ENCODE measurements around the gene RNU5B-1. TPM values are rescaled to one million over a fixed set of nuclear protein-coding genes. Genes with fewer than 3 reads are reported as not detected.

The RNU5B-1 gene
- total RNA-seq, 1 donor from 2014 or later, result 40.3 TPM

DNA sequence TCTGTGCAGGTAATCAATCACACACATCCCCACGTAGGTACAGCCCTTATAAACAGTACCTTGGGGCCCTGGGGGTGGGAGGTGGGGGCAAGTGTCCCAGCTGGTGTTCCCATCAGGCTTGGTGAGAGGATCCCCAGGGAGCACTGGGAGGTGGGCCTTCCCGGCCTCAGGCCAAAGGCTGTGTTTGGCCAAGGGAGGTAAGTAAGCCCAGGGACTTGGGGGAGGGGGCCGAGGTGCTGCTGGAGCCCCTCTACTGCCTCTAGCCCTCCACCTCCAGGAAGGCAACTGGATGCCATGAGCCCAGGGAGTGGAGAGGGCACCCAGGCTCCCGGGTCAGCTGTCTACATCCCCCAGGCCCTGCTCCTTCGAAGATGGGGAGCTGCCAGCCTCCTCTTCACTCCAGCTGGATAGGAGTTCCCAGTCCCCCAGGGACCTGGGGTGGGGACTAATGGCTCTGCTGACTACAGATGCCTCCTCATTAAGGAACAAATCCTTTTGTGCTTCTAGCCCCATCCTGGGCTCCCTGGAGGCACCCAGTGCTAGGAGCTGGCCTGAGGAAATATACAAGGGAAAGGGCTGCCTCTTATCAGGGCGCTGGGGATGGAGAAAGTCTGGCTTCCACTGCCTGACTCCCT is 33.1 kb downstream of the RNU5B-1 start:
- no peaks in the 10 kb centered on the region for H3K36me3 ChIP-seq
- no peaks in the 10 kb centered on the region for H3K9me3 ChIP-seq (replicated peaks)
- intact Hi-C loops (cut with micrococcal nuclease), result no loop called here
- no peak overlapping the region for H3K27ac ChIP-seq (replicated peaks)
- no peaks in the 10 kb centered on the region for H3K4me1 ChIP-seq
- DNase-seq, result no peak
- no peak overlapping the region for H3K4me3 ChIP-seq
- TF ChIP-seq, protein P1, sequence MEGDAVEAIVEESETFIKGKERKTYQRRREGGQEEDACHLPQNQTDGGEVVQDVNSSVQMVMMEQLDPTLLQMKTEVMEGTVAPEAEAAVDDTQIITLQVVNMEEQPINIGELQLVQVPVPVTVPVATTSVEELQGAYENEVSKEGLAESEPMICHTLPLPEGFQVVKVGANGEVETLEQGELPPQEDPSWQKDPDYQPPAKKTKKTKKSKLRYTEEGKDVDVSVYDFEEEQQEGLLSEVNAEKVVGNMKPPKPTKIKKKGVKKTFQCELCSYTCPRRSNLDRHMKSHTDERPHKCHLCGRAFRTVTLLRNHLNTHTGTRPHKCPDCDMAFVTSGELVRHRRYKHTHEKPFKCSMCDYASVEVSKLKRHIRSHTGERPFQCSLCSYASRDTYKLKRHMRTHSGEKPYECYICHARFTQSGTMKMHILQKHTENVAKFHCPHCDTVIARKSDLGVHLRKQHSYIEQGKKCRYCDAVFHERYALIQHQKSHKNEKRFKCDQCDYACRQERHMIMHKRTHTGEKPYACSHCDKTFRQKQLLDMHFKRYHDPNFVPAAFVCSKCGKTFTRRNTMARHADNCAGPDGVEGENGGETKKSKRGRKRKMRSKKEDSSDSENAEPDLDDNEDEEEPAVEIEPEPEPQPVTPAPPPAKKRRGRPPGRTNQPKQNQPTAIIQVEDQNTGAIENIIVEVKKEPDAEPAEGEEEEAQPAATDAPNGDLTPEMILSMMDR (IDR thresholded peaks at IDR 0.05; ENCODE audit: borderline replicate concordance), result no peak
- peaks cover 43% of the 10 kb centered on the region for H3K27me3 ChIP-seq (ENCODE audit: low read depth)

DNA sequence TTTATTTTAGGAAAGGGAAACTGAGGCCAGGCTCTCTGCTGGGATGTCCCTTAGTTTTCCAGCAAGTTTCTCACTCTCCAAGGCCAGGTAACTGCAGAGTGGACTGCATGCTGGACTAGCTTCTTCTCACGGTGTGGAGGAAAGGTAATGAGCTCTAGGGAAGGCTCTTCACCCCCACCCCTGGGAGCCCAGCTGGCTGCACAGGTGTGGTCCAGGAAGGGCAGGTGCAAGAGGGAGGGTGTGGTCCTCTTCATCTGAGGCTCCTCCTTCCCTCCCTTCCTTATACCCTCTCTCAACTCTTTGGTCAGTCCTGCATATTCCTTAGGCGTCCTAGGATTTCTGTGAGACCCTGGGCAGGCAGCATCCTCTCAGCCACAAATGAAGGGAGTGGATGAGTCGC is 33.9 kb downstream of the RNU5B-1 start:
- Histone ChIP-seq H3K9me3 (replicated peaks) (no peaks in the 10 kb centered on the region), H3K4me1 (no peaks in the 10 kb centered on the region), H3K36me3 (no peaks in the 10 kb centered on the region), H3K4me3 (no peak overlapping the region), H3K27ac (replicated peaks) (no peak overlapping the region), H3K27me3 (ENCODE audit: low read depth) (peaks cover 43% of the 10 kb centered on the region)
- no peak for DNase-seq
- TF ChIP-seq, protein P1 (IDR thresholded peaks at IDR 0.05; ENCODE audit: borderline replicate concordance), result no peak
- intact Hi-C loops (cut with micrococcal nuclease), result no loop called here

DNA sequence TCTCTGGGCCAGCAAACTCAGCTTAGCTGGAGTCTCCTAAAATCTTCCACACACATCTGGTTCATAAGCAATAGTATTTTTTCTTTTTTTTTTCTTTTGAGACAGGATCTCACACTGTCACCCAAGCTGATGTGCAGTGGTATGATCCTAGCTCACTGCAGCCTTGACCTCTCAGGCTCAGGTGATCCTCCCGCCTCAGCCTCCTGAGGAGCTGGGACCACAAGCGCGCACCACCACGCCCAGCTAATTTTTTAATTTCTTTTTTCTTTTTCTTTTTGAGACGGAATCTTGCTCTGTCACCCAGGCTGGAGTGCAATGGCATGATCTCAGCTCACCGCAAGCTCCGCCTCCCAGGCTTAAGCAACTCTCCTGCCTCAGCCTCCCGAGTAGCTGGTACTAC is 34.3 kb downstream of the RNU5B-1 start:
- TF ChIP-seq, protein P1 (IDR thresholded peaks at IDR 0.05; ENCODE audit: borderline replicate concordance), result no peak
- Histone ChIP-seq H3K4me1 (no peaks in the 10 kb centered on the region), H3K27ac (replicated peaks) (no peak overlapping the region), H3K4me3 (no peak overlapping the region), H3K36me3 (no peaks in the 10 kb centered on the region), H3K9me3 (replicated peaks) (no peaks in the 10 kb centered on the region), H3K27me3 (ENCODE audit: low read depth) (peaks cover 43% of the 10 kb centered on the region)
- intact Hi-C loops (cut with micrococcal nuclease), result no loop called here
- DNase-seq, result no peak

DNA sequence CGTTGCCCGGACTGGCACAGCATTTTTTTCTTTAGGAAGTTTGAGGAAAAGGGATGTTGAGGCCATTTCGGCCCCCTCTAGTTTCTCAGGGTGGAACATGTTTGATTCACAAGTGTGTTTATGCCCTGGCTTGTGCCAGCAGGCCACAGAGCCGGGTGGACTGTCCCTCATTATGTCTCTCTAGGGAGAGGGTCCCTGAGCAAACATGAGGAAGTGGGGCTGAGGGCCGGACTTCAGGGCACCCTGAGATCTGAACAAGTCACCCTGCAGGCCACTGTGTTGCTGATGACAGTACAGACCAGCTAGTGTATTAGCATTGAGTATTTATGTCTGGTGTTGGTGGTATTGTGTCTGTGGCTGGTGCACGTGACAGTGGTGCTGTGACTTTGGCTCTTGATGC is 34.9 kb downstream of the RNU5B-1 start:
- H3K4me1 ChIP-seq, result no peaks in the 10 kb centered on the region
- intact Hi-C loops (cut with micrococcal nuclease), result no loop called here
- H3K4me3 ChIP-seq, result no peak overlapping the region
- no peak overlapping the region for H3K27ac ChIP-seq (replicated peaks)
- H3K27me3 ChIP-seq (ENCODE audit: low read depth), result peaks cover 43% of the 10 kb centered on the region
- no peaks in the 10 kb centered on the region for H3K9me3 ChIP-seq (replicated peaks)
- TF ChIP-seq, protein P1 (IDR thresholded peaks at IDR 0.05; ENCODE audit: borderline replicate concordance), result no peak
- DNase-seq, result no peak
- no peaks in the 10 kb centered on the region for H3K36me3 ChIP-seq

DNA sequence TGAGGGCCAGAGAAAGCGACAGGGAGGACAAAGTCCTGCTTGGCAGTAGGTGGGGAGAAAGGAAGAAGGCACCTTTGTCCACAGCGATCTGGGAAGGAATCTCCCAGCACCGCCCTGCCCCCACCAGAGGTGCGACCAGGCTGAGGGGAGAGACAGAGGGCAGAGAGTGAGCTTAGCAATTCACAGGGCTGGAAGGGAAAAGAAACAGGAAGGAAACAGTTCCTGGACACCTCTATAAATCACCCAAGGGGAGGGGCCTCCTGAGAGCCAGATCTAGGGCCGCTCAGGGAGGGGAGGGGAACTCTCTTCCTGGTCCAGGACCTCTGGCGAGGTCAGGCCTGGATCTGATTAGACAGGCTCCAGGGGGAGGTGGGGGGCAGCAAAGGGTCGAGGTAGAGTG is 35.4 kb downstream of the RNU5B-1 start:
- DNase-seq, result no peak
- intact Hi-C loops (cut with micrococcal nuclease), result no loop called here
- no peak overlapping the region for H3K27ac ChIP-seq (replicated peaks)

More for the DNA sequence above, 35.4 kb downstream of the RNU5B-1 start:
- TF ChIP-seq, protein P1 (IDR thresholded peaks at IDR 0.05; ENCODE audit: borderline replicate concordance), result no peak
- H3K4me1 ChIP-seq, result no peaks in the 10 kb centered on the region
- no peaks in the 10 kb centered on the region for H3K9me3 ChIP-seq (replicated peaks)
- H3K27me3 ChIP-seq (ENCODE audit: low read depth), result peaks cover 43% of the 10 kb centered on the region
- no peaks in the 10 kb centered on the region for H3K36me3 ChIP-seq
- no peak overlapping the region for H3K4me3 ChIP-seq

All from left ventricle myocardium inferior (tissue), 1 donor.